ENCODE data around the gene ALCAM.

DNA sequence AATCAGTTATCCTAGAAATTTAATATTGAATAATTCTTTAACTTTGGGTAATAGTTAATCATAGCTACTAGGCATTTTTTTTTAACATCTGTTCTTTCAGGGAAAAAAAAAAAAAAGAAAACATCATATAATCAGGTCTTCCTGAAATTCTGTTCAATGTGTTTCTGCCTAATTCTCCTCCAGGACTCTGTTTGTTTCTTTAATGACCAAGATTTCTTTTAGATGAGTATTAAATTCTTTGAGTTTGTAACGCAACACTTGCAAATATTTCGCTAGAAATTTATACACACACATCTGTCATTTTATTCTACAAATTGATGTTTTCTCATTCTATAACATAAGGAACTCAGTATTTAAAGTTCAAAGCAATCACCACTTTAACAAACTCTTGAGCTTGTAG, 56.7 kb downstream of the ALCAM start:
- TF ChIP-seq, protein P1, sequence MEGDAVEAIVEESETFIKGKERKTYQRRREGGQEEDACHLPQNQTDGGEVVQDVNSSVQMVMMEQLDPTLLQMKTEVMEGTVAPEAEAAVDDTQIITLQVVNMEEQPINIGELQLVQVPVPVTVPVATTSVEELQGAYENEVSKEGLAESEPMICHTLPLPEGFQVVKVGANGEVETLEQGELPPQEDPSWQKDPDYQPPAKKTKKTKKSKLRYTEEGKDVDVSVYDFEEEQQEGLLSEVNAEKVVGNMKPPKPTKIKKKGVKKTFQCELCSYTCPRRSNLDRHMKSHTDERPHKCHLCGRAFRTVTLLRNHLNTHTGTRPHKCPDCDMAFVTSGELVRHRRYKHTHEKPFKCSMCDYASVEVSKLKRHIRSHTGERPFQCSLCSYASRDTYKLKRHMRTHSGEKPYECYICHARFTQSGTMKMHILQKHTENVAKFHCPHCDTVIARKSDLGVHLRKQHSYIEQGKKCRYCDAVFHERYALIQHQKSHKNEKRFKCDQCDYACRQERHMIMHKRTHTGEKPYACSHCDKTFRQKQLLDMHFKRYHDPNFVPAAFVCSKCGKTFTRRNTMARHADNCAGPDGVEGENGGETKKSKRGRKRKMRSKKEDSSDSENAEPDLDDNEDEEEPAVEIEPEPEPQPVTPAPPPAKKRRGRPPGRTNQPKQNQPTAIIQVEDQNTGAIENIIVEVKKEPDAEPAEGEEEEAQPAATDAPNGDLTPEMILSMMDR (IDR thresholded peaks at IDR 0.05), result no peak
- TF ChIP-seq POLR2A (IDR thresholded peaks at IDR 0.05), result no peak
